MM.1S (cell line): Measurements from ENCODE around the gene MAMLD1.

Experiments
- DNase-seq: peaks from one replicate; pipeline ENCODE4 v3.0.0-alpha.2; 2015
- H2AFZ ChIP-seq: fragments of 300-600 bp; sonication (generic); 2 replicates; pipeline ENCODE4 v1.6.0; 2016; ENCODE audit warnings: antibody characterized with exemption, low read length
- H3F3A ChIP-seq: fragments of 300-600 bp; sonication (generic); 2 replicates; pipeline ENCODE4 v1.6.1; 2016; ENCODE audit warnings: mild to moderate bottlenecking, antibody characterized with exemption, low read length, moderate library complexity, mixed read lengths; ENCODE audit not compliant: insufficient read depth
- H3K27ac ChIP-seq: fragments of 300-600 bp; sonication (generic); 2 replicates; pipeline ENCODE4 v1.5.1; 2016; ENCODE audit warnings: mild to moderate bottlenecking, low read length
- H3K27me3 ChIP-seq: fragments of 300-600 bp; sonication (generic); replicated peaks from 2 replicates; pipeline ENCODE4 v1.6.0; 2016; ENCODE audit warnings: low read length; ENCODE audit not compliant: insufficient read depth
- H3K36me3 ChIP-seq: fragments of 300-600 bp; sonication (generic); replicated peaks from 2 replicates; pipeline ENCODE4 v1.6.1; 2016; ENCODE audit warnings: mild to moderate bottlenecking, low read length, mixed read lengths; ENCODE audit not compliant: insufficient read depth
- H3K4me1 ChIP-seq: fragments of 300-600 bp; sonication (generic); 2 replicates; pipeline ENCODE4 v1.6.1; 2016; ENCODE audit warnings: low read length, mixed read lengths
- H3K4me2 ChIP-seq: fragments of 300-600 bp; sonication (generic); 2 replicates; pipeline ENCODE4 v1.6.0; 2016; ENCODE audit warnings: low read depth, low read length
- H3K4me3 ChIP-seq: fragments of 300-600 bp; sonication (generic); 2 replicates; pipeline ENCODE4 v1.5.1; 2016; ENCODE audit warnings: low read length, mixed read lengths
- H3K79me2 ChIP-seq: fragments of 300-600 bp; sonication (generic); 2 replicates; pipeline ENCODE4 v1.6.1; 2016; ENCODE audit warnings: mixed run types, low read length, mixed read lengths
- H3K9ac ChIP-seq: fragments of 300-600 bp; sonication (generic); 2 replicates; pipeline ENCODE4 v1.6.1; 2016; ENCODE audit warnings: low read length, mixed read lengths
- H3K9me2 ChIP-seq: fragments of 300-600 bp; sonication (generic); replicated peaks from 2 replicates; pipeline ENCODE4 v1.6.1; 2016; ENCODE audit warnings: mild to moderate bottlenecking, low read length, mixed read lengths; ENCODE audit not compliant: insufficient read depth
- H3K9me3 ChIP-seq: fragments of 300-600 bp; sonication (generic); replicated peaks from 2 replicates; pipeline ENCODE4 v1.6.1; 2016; ENCODE audit warnings: mild to moderate bottlenecking, low read length, mixed read lengths; ENCODE audit not compliant: insufficient read depth
- H4K20me1 ChIP-seq: fragments of 300-600 bp; sonication (generic); 2 replicates; pipeline ENCODE4 v1.6.1; 2016; ENCODE audit warnings: mild to moderate bottlenecking, low read length, moderate library complexity, mixed read lengths; ENCODE audit not compliant: insufficient read depth
- CTCF ChIP-seq: fragments of 300-600 bp; sonication (generic); IDR thresholded peaks from 2 replicates; pipeline ENCODE4 v1.5.1; 2016; ENCODE audit warnings: antibody characterized with exemption, low read length, mixed read lengths
- EZH2 ChIP-seq: fragments of 300-600 bp; sonication (generic); optimal IDR thresholded peaks from 2 replicates; pipeline ENCODE3; 2017; ENCODE audit warnings: low read depth, mild to moderate bottlenecking, antibody characterized with exemption, low read length, mixed read lengths
- EZH2phosphoT487 ChIP-seq: fragments of 300-600 bp; sonication (generic); IDR thresholded peaks from 2 replicates; pipeline ENCODE4 v1.6.1; 2018; ENCODE audit warnings: antibody characterized with exemption, low read length

MAMLD1 gene

GRCh38 chrX:150477371-150477770, 114.3 kb downstream of the MAMLD1 start:
- DNase-seq, result no peak
- Histone ChIP-seq H3K4me2 (no peak overlapping the region), H3K79me2 (no peaks in the 10 kb centered on the region), H4K20me1 (no peaks in the 10 kb centered on the region), H3K9ac (no peak overlapping the region), H3K36me3 (no peaks in the 10 kb centered on the region), H3K4me3 (no peak overlapping the region), H3K9me3 (no peaks in the 10 kb centered on the region), H3K27ac (no peak overlapping the region), H3F3A (peaks cover 4% of the 10 kb centered on the region; the same call in 1 of the 2 replicates), H3K4me1 (peaks cover 9% of the 10 kb centered on the region; the same call in 1 of the 2 replicates), H3K27me3 (no peaks in the 10 kb centered on the region), H2AFZ (no peak overlapping the region), H3K9me2 (no peaks in the 10 kb centered on the region)
- TF ChIP-seq CTCF, result no peak
- TF ChIP-seq EZH2, result no peak
- TF ChIP-seq EZH2phosphoT487, result no peak

GRCh38 chrX:150478496-150479492, 115.7 kb downstream of the MAMLD1 start:
- peak overlapping the region; percentile 38; the same call in 1 of the 2 replicates for H3K27ac ChIP-seq
- peaks cover 4% of the 10 kb centered on the region; the same call in 1 of the 2 replicates for H3F3A ChIP-seq
- H3K4me1 ChIP-seq, result peaks cover 9% of the 10 kb centered on the region; the same call in 1 of the 2 replicates
- H3K79me2 ChIP-seq, result no peaks in the 10 kb centered on the region
- H2AFZ ChIP-seq, result no peak overlapping the region
- peak; percentile 67 for DNase-seq
- no peaks in the 10 kb centered on the region for H4K20me1 ChIP-seq
- H3K9ac ChIP-seq, result no peak overlapping the region
- peak overlapping the region; percentile 38; the same call in 1 of the 2 replicates for H3K4me3 ChIP-seq
- H3K27me3 ChIP-seq, result no peaks in the 10 kb centered on the region
- H3K9me3 ChIP-seq, result no peaks in the 10 kb centered on the region
- H3K4me2 ChIP-seq, result peak overlapping the region; percentile 72
- H3K36me3 ChIP-seq, result no peaks in the 10 kb centered on the region
- TF ChIP-seq EZH2phosphoT487 (no peak), EZH2 (no peak), CTCF (no peak)
- H3K9me2 ChIP-seq, result no peaks in the 10 kb centered on the region

GRCh38 chrX:150482537-150483206, 119.6 kb downstream of the MAMLD1 start:
- H3K9me3 ChIP-seq, result no peaks in the 10 kb centered on the region
- no peak overlapping the region for H3K4me2 ChIP-seq
- H3K27ac ChIP-seq, result no peak overlapping the region
- no peak overlapping the region for H3K9ac ChIP-seq
- no peaks in the 10 kb centered on the region for H4K20me1 ChIP-seq
- no peaks in the 10 kb centered on the region for H3K79me2 ChIP-seq
- H3K36me3 ChIP-seq, result no peaks in the 10 kb centered on the region
- TF ChIP-seq EZH2phosphoT487, result no peak
- no peak for TF ChIP-seq CTCF
- TF ChIP-seq EZH2, result no peak
- no peak overlapping the region for H3K4me3 ChIP-seq
- no peak for DNase-seq
- peaks cover 9% of the 10 kb centered on the region; the same call in 1 of the 2 replicates for H3K4me1 ChIP-seq
- H3K9me2 ChIP-seq, result no peaks in the 10 kb centered on the region
- peaks cover 4% of the 10 kb centered on the region; the same call in 1 of the 2 replicates for H3F3A ChIP-seq
- H3K27me3 ChIP-seq, result no peaks in the 10 kb centered on the region
- no peak overlapping the region for H2AFZ ChIP-seq
